ENCODE measurements around the gene DUOX2. TPM values are rescaled to one million over a fixed set of nuclear protein-coding genes. Genes with fewer than 3 reads are reported as not detected.
"Not testable (repeated sequence)": the region's sequence is repeated elsewhere in the genome, so short reads cannot be mapped to it uniquely, and the experiment has no call there.

DUOX2 gene
- total RNA-seq, 4 donors from 2014 or later: not detected

GRCh38 chr15:45107941-45108630 lies 5.9 kb downstream of the DUOX2 start:
- Histone ChIP-seq H3K36me3 (no peaks in the 10 kb centered on the region), H3K27me3 (peaks cover 33 to 42% (median 41%) of the 10 kb centered on the region in 3 donors), H3K27ac (no peak overlapping the region), H3K9me3 (no peaks in the 10 kb centered on the region), H3K4me1 (peaks cover 0 to 5% of the 10 kb centered on the region in 2 donors), H3K4me3 (no peak overlapping the region)
- no peak for DNase-seq
- in situ Hi-C loops (cut with MboI; ENCODE audit: low sequenced_read_pairs in 4 of 4): no loop called here
- ATAC-seq: no peak
- intact Hi-C loops (cut with DNase I; ENCODE audit: low total_unique reads): no loop called here
- TF ChIP-seq POLR2A (IDR thresholded peaks at IDR 0.05) (no peak), CTCF (IDR thresholded peaks at IDR 0.05 in 4 of 5, conservative IDR thresholded peaks at IDR 0.05 in 1 of 5) (no peak)

- H3K4me3 ChIP-seq: no peak overlapping the region
- in situ Hi-C loops (cut with MboI; ENCODE audit: low sequenced_read_pairs in 4 of 4): no loop called here
- peaks cover 18 to 24% (median 22%) of the 10 kb centered on the region in 3 donors for H3K27me3 ChIP-seq
- intact Hi-C loops (cut with DNase I; ENCODE audit: low total_unique reads): no loop called here
- H3K27ac ChIP-seq: no peak overlapping the region
- DNase-seq: no peak
- no peak for ATAC-seq
- no peaks in the 10 kb centered on the region for H3K4me1 ChIP-seq
- no peaks in the 10 kb centered on the region for H3K9me3 ChIP-seq
- H3K36me3 ChIP-seq: no peaks in the 10 kb centered on the region
- TF ChIP-seq CTCF (IDR thresholded peaks at IDR 0.05 in 4 of 5, conservative IDR thresholded peaks at IDR 0.05 in 1 of 5) (no peak), POLR2A (IDR thresholded peaks at IDR 0.05) (no peak)
Measured at GRCh38 chr15:45106002-45106790, 7.8 kb downstream of the DUOX2 start.

GRCh38 chr15:45105586-45105985 lies 8.4 kb downstream of the DUOX2 start:
- no peaks in the 10 kb centered on the region for H3K9me3 ChIP-seq
- TF ChIP-seq CTCF (IDR thresholded peaks at IDR 0.05 in 4 of 5, conservative IDR thresholded peaks at IDR 0.05 in 1 of 5): no peak
- H3K36me3 ChIP-seq: no peaks in the 10 kb centered on the region
- H3K27me3 ChIP-seq: peaks cover 18 to 23% (median 21%) of the 10 kb centered on the region in 3 donors
- in situ Hi-C loops (cut with MboI; ENCODE audit: low sequenced_read_pairs in 4 of 4) (no loop called here), intact Hi-C loops (cut with DNase I; ENCODE audit: low total_unique reads) (no loop called here)
- H3K4me1 ChIP-seq: no peaks in the 10 kb centered on the region
- no peak for ATAC-seq
- no peak for DNase-seq
- no peak overlapping the region for H3K27ac ChIP-seq
- H3K4me3 ChIP-seq: no peak overlapping the region

GRCh38 chr15:45104170-45104569 lies 9.8 kb downstream of the DUOX2 start:
- H3K27ac ChIP-seq; H3K9me3 ChIP-seq; H3K4me1 ChIP-seq; in situ Hi-C loops (cut with MboI; ENCODE audit: low sequenced_read_pairs in 4 of 4); DNase-seq; ATAC-seq; intact Hi-C loops (cut with DNase I; ENCODE audit: low total_unique reads); H3K4me3 ChIP-seq; H3K27me3 ChIP-seq; H3K36me3 ChIP-seq: not testable (repeated sequence)

- Histone ChIP-seq H3K4me1 (no peaks in the 10 kb centered on the region), H3K27me3 (no peaks in the 10 kb centered on the region), H3K4me3 (no peak overlapping the region), H3K27ac (no peak overlapping the region), H3K9me3 (no peaks in the 10 kb centered on the region), H3K36me3 (no peaks in the 10 kb centered on the region)
- DNase-seq (no peak), ATAC-seq (no peak)
- intact Hi-C loops (cut with DNase I; ENCODE audit: low total_unique reads) (no loop called here), in situ Hi-C loops (cut with MboI; ENCODE audit: low sequenced_read_pairs in 4 of 4) (no loop called here)
- TF ChIP-seq POLR2A (IDR thresholded peaks at IDR 0.05) (no peak), CTCF (IDR thresholded peaks at IDR 0.05 in 4 of 5, conservative IDR thresholded peaks at IDR 0.05 in 1 of 5) (no peak)
Measured at GRCh38 chr15:45102226-45102625, 11.7 kb downstream of the DUOX2 start.

Data from gastrocnemius medialis (tissue), 4 donors.